ENCODE results near the gene CFB.
"Not testable (repeated sequence)": the region's sequence is repeated elsewhere in the genome, so short reads cannot be mapped to it uniquely, and the experiment has no call there.

CFB gene

DNA sequence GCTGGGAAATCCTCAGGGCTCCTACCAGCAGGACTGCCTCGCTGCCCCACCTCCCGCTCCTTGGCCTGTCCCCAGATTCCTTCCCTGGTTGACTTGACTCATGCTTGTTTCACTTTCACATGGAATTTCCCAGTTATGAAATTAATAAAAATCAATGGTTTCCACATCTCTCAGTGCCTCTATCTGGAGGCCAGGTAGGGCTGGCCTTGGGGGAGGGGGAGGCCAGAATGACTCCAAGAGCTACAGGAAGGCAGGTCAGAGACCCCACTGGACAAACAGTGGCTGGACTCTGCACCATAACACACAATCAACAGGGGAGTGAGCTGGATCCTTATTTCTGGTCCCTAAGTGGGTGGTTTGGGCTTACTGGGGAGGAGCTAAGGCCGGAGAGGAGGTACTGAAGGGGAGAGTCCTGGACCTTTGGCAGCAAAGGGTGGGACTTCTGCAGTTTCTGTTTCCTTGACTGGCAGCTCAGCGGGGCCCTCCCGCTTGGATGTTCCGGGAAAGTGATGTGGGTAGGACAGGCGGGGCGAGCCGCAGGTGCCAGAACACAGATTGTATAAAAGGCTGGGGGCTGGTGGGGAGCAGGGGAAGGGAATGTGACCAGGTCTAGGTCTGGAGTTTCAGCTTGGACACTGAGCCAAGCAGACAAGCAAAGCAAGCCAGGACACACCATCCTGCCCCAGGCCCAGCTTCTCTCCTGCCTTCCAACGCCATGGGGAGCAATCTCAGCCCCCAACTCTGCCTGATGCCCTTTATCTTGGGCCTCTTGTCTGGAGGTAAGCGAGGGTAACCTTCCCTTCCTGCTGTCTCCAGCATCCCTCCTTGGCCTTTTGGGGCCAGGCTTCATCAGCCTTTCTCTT is at the start of gene CFB:
Gene CFB, plus strand, starts transcription at position 589 of the 863 bp plus-strand sequence. Its CDS starts 127 bp downstream, at position 716.
- DNase-seq = no peak

DNA sequence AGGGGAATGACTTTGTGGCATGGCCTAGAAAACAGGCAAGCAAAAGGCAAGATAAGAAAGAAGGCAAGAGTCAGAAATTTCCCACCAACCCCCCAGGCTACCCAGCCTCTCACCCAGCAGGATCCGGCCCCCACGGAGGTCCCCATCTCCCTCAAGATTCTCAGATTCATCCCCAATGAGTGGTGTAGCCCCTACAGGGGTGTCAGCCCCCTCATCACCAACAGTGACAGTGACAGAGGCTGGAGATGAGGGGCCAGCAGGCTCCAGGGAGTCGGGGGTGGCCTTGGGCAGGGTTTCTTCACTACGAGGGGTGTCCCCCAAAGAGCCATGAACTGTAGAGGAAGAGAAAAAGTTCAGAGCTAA is 49.4 kb upstream of the CFB start:
- no peak for DNase-seq

DNA sequence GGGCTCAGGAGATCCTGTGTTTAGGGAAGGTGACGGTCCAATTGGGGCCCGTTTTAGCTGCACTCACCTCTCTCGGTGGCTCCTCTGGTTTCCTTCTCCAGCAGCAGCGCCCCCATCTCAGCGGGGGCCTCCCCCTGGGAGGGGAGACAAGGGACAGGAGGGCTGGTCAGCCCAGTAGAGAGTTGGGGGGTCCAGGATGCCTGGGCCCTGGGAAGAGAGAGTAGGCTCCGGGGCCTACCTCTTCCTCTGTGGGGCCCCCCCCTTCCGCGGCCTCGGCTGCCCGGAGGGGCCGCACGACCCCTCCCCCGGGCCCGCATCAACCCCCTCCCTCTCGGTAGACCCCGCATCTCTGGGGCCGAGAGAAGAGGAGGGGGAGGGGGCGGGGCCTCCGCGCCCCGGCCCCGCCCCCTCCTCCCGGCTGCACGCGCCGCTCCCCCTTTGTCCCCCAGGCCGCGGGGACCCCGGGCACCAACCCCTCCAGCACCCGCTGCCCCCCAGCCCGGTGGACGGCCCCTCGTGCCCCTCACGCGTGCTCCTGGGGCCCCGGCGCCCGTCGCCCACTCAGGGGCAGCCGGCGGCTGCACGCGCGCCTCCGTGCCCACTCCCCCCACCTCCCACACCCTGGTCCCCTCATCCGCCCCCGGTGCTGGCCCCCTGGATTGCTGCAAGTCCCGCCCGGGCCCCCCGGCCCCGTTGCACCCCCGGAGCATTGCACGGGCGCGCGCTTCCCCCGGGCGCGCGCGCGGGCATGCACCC is 48.9 kb upstream of the CFB start:
- no peak for DNase-seq

DNA sequence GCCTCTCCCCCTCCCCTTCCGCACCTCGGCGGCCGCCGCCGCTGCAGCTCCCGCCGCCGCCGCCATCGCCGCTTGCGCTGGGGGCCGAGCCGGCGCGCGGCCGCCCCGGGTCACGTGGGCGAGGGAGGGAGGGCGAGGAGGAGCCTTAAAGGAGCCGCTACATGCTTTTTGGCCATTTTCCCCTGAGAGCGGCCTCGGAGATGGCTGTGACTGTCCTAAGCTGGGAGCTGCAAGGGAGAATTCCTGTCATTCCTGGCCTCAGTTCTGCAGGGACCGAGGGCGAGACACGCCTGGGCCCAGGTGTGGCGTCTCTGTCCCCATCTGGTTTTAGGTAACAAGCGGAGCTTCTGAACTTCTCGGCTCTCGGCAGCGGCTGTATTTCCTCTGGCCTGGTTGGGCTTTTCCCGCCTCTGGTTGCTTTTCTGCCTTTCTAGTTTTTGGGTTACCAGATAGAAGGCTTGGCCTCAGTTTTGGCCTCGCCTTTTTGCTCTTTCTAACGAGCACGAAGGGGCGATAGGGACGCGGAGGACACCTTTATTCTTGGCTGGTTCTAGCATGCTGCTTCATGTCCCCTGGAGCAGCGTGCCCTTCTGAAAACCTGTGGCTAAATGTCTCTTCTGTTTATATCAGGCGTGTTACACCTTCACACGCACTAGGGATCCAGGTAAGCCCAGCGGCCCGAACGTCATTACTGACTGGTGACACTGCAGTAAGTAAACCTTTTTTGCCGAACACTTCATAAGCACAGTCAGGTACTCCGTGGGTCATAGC is 48.1 kb upstream of the CFB start, which contains the start of gene EHMT2:
Gene EHMT2, minus strand, starts transcription at position 87 of the 771 bp plus-strand sequence. Its CDS starts 21 bp downstream, at position 66.
- DNase-seq = peak; percentile 55

DNA sequence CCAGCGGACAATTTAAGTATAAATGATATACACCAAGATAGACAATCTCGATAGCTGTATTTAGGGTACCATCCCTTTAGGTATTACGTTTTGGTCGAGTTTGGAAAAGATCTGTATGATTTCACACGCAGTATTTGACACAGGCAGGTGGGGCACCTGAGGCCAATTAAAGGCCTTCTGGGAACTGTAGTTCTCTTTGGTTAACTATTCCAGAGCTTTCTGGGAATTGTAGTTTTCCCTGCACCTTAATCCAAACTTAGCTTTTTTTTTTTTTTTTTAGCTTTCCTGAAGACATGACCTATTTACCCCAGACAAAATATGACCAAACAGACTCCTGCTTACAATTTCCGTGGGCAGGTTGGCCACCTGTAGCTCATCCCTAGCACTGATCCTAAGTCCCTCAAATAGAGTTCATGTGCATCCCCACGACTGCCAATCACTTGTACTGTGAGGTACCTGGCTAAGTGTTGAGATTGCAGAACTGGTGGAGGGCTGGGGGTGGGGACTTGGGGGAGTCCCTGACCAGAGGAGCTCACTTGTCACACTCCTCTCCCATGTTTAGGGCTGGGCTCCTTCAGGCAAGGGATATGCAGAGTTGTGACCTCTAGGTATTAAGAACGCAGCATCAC is 47.4 kb upstream of the CFB start:
- no peak for DNase-seq

DNA sequence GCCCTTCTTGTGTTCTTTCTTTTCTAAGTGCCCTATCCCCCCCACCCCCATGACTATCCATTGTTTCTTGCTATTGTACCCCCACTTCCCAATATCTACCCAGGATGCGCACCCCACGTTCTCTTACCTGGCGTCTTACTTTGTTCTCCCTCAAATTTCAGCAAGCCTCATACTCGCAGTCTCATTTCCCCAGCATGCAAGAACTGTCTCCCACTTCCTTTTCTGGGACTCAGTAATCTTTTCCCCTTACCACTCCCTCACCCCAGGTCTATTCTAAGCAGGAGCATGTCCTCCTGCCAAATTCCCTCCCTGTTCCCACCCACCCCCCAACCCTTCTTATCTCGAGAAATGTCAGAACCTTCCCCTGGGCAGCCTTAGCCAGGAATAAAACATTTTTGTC is 46.7 kb upstream of the CFB start:
- no peak for DNase-seq

DNA sequence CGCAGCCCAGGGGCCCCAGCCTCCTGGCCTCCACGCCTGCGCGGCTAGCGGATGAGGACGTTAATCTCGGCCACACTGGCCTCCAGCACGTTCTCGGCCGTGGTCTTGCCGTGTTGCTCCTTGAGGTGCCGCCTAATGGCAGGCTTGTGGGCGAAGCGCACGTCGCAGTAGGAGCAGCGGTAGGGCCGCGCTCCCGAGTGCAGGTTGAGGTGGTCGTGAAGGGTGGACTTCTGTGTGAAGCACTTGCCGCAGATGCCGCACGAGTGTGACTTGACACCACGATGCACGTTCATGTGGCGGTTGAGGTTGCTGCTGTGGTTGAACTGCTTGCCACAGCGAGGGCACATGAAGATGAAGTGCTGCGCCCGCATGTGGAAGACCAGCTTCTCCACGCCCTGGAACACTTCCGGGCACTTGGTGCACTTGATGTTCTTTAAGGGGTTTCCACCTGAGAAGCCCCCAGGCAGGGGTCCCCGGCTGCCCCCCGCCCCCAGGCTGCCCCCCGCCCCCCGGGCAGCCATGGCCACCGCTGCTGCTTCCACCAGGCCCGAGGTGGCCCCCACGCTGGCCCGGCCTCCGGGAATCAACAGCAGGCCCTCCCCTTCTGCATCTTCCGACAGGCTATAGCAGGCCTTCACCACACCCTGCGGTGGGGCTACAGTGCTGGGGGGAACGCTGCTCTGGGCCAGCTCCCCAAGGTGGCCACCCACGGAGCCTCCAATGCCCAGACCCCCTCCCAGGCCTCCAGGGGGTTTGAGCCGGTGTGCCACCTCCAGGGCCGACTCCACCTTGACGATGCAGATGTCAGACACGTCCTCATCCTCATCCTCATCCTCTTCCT is 45.8 kb upstream of the CFB start:
- DNase-seq = no peak

DNA sequence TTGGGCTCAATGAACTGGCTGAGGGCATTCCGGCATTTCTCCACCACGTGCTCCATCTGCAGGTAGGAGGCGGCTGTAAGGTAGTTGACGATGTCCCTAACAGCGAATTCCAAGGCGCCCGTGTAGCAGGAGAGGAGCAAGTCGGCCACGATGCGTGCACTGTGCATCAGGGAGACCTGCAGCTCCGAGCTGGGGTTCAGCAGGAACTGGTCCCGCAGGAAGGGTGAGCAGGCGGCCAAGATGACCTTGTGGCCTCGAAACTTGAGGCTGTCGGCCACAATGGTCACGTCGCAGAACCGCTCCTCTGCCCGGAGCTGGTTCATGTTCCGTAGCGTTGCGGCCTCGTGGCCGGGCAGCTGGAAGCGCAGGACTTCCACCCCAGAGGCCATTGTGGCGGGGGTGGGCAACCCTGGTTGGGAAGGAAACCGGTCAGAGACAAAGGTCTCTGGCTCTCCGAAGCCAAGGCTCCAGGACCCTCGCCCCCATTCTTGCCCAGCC is 44.9 kb upstream of the CFB start:
- no peak for DNase-seq

DNA sequence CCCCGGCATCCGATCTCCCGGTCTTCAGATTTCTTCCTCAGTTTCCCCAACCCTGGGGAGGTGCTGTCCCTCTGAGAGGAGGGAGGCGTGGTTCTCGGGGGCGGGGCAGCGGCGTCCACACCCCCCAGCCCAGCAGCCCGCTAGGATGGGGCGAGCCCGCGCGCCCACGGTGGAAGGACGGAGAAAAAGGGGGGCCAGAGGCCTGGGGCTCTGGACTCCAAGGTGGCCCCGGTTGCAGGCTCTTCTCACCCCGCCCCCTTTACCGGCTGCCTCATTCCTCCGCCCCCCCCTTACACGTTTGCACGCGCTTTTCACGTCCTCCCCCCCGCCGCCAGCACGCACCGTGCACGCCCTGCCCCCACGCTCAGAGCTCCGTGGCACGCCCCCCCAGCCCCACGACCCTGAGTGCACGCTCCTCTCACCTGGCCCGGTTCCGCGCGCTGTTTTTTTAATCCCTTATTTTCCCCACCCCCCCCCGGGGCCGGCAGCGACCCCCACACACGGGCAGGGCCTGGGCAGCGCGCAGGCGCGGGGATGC is 44.4 kb upstream of the CFB start:
- no peak for DNase-seq

DNA sequence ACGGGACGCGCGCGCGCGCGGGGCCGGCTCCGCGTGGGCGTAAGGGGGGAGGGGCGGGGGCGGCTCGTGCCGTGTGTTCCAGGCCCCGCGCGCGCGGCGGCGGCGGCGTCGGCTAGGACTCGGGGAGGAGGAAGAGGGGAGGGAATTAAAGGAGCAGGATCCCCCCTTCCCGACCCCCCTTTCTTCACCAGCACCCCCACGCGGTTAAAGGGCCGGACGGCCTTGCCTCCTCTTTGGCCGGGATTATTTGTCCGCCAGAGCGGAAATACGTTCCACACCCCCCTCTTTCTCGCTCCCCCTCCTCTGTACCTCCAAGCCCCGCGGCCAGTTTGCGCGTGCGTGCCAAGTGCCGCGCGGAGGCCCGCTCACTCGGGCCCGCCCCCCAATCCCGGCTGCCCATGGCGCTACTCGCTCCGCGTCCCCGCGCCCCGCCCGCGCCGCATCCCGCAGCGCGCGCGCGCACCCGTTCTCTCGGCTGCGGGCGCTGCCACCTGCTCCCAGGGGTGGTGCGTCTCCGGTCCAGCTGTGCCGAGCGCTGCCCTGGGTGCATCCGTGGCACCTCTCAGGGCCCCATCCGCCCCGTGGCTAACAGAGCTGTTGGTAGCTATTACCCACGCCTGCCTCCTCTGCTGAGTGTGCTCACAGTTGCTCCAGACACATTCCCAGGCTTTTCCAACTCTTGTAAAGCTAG is 43.8 kb upstream of the CFB start, which contains the start of gene ZBTB12:
Gene ZBTB12, minus strand, starts transcription at position 134 of the 691 bp plus-strand sequence. CDS start 781 bp downstream, outside the sequence.
- DNase-seq = peak; percentile 65

DNA sequence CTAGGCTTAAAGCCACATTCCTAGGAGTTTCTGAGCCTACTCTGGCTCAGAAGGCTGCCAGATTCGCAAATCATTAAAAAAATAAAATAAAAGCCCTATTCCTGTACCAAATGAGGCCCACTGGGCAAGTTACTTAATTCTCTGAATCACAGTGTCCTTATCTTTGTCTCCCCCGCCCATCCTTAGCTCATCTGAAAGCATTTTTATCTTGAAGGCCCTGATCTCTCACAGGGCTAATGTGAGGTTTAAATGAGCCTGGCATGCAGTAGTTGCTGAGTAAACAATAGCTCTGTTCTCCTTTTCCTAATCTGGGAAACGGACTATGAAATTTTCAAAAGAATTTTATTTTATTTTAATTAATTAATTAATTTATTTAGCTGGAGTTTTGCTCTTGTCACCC is 41.9 kb upstream of the CFB start:
- DNase-seq = no peak

DNA sequence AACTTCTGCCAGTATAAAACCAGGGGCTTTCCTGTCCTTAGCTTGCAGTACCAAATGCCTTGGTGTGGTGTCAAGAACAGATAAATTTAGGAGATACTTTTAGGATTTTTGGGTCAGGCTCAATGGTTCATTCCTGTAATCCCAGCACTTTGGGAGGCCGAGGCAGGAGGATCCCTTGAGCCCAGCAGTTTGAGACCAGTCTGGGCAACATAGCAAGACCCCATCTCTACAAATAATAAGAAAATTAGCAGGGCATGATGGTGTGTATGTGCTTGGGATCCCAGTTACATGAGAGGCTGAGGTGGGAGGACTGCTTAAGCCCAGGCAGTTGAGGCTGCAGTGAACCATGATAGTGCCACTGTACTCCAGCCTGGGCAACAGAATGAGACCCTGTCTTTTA is 40.9 kb upstream of the CFB start:
- no peak for DNase-seq

DNA sequence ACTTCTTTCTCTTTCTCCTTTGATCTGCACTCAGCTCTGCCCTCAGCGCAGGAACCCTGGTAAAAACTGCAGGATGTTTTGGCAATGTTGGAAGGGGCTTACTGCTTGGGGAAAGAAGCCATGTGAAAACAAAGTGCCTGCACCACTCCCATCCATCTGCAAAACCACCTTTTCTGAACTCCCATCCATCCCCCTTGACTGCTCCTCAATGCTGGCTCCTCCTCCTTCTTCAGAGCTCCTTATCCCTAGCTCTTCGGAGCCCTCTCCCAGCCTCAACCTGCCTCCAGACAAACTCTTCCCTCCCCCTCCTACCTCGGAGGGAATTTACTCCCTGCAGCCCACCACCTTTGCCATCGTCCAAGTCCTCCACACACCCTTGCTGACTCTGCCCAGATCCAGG is 39.8 kb upstream of the CFB start:
- DNase-seq = no peak

DNA sequence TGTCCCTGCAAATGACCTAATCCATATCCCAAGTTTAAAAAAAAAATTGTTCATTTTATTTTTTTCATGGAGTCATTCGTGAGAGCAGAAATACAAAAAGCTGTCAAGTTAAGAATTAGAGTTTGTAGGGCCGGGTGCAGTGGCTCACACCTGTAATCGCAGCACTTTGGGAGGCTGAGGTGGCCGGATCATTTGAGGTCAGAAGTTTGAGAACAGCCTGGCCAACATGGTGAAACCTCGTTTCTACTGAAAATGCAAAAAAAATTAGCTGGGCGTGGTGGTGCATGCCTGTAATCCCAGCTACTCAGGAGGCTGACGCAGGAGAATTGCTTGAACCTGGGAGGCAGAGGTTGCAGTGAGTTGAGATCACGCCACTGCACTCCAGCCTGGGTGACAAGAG is 39.2 kb upstream of the CFB start:
- DNase-seq = not testable (repeated sequence)

DNA sequence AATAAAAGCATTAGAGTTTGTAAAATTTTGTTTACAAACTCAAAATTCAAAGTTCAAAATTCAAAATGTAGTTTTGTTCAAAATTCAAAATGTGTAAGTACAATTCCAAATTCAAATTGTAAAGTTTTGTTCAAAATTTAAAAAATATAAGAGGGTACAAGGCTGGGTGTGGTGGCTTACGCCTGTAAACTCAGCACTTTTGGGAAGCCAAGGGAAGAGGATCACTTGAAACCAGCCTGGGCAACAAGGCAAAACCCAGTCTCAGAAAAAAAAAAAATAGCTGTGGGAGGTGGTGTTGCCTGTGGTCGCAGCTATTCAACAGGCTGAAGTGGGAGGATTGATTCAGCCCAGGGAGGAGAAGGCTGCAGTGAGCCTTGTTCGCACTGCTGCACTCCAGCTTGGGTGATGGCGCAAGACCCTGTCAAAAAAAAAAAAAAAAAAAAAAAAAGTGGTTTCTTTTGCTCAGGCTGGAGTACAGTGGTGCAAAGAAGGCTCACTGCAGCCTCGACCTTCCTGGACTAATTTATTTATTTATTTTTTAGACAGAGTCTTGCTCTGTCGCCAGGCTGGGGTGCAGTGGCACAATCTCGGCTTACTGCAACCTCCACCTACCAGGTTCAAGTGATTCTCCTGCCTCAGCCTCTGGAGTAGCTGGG is 38.6 kb upstream of the CFB start:
- DNase-seq = peak; percentile 87

DNA sequence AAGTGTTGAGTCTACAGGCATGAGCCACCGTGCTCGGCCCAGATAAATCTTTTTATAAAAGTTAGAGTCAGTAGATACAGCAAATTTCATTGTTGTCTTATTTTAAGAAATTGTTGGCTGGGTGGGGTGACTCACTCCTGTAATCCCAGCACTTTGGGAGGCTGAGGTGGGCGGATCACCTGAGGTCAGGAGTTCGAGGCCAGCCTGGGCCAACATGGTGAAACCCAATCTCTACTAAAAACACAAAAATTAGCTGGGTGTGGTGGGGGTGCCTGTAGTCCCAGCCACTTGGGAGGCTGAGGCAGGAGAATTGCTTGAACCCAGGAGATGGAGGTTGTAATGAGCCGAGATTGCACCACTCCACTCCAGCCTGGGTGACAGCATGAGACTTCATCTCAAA is 37.6 kb upstream of the CFB start:
- not testable (repeated sequence) for DNase-seq

DNA sequence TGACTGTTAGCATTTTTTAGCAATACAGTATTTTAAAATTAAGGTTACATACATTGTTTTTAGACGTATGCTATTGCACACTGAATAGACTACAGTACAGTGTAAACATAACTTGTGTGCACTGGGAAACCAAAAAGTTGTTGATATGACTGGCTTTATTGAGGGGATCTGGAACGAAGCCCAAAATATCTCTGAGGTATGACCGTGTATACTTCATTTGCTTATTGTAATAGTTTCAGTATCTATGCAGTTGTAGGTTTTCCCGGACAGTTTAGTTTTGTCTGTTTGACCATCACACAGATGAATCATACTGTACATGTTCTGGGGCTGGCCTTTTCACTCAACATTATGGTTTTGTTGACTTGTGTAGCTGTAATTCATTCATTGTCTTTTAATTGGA is 37.1 kb upstream of the CFB start:
- DNase-seq = no peak

DNA sequence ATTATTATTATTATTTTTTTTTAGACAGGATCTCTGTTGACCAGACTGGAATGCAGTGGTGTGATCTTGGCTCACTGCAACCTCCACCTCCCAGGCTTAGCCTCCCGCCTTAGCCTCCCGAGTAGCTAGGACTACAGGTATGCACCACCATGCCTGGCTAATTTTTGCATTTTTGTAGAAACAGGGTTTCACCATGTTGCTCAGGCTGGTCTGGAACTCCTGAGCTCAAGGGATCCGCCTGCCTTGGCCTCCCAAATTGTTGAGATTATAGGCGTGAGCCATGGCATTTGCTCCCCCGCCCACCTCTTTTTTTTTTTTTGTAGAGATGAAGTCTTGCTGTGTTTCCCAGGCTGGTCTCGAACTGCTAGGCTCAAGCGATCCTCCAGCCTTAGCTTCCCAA is 36.6 kb upstream of the CFB start:
- DNase-seq = not testable (repeated sequence)

DNA sequence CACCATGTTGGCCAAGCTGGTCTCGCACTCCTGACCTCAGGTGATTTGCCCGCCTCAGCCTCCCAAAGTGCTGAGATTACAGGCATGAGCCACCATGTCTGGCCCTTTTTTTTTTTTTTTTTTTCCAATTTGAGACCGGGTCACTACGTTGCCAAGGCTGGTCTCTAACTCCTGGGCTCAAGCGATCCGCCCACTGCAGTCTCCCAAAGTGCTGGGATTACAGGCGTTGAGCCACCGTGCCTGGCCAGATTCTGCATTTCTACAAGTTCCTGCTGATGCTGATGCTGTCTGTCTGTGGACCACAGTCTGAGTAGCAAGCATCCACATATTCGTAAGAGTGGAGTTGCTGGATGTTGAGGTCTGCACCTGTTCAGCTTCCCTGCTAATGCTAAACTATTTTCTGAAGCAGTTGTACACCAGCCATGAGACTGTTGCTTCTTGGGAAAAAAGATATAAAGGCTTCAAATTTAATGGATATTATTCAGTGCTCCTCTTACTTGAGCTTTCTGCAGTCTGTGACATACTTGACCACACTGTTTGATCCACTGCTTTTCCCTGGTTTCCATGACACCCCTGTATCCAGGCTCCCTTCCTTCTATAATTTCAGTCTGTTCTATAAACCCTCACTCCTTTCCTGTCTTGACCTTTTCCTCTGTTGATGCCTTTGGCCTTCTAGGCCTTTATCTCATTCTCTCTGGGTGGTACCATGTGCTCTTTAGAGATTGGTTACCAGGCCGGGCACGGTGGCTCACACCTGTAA is 33.9 kb upstream of the CFB start:
- DNase-seq = no peak
